HFF-Myc (cell line): Measurements from ENCODE around the gene NCK2.
"Not testable (repeated sequence)": the region's sequence is repeated elsewhere in the genome, so short reads cannot be mapped to it uniquely, and the experiment has no call there.

Experiments
- DNase-seq: peaks from one replicate; pipeline ENCODE4 v3.0.0-alpha.2; 2011; ENCODE audit warnings: low read depth; ENCODE audit errors: extremely low read depth
- H3K4me3 ChIP-seq: replicated peaks from 2 replicates; pipeline ENCODE4 v1.5.1; 2011; ENCODE audit warnings: low read depth, mild to moderate bottlenecking, control low read depth, low read length
- CTCF ChIP-seq: IDR thresholded peaks from 2 replicates; pipeline ENCODE4 v1.5.1; 2012; ENCODE audit warnings: mild to moderate bottlenecking, low read depth, low read length, control low read depth; ENCODE audit errors: missing control alignments

The NCK2 gene

GRCh38 chr2:105754011-105754410 lies 9.3 kb downstream of the NCK2 start:
- no peak for TF ChIP-seq CTCF
- no peak for DNase-seq

GRCh38 chr2:105754994-105755393 lies 10.3 kb downstream of the NCK2 start:
- H3K4me3 ChIP-seq = no peak overlapping the region
- TF ChIP-seq CTCF = no peak

More at GRCh38 chr2:105754011-105754410, 9.3 kb downstream of the NCK2 start:
- H3K4me3 ChIP-seq = no peak overlapping the region

DNA sequence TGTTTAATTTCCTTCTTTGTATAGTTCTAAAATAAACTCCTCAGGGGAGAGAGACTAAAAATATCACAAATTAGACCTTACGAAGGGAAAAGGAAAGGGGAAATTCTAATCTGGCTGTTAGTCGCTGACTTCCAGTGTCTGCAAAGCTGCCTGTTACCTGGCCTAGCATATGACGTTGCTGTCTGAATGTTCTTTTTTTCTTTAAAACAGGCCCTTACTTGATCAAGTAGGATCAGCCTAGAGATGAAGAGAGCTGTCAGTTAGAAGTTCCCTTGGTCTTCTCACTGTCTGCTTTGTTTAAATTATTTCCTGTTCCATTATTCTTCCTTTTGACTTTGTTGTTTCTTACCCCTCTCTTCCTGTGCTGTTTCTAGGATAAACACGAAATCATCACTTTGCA lies 11.2 kb downstream of the NCK2 start:
- H3K4me3 ChIP-seq = no peak overlapping the region
- no peak for TF ChIP-seq CTCF
- DNase-seq = no peak

More at GRCh38 chr2:105754994-105755393, 10.3 kb downstream of the NCK2 start:
- DNase-seq = no peak

DNA sequence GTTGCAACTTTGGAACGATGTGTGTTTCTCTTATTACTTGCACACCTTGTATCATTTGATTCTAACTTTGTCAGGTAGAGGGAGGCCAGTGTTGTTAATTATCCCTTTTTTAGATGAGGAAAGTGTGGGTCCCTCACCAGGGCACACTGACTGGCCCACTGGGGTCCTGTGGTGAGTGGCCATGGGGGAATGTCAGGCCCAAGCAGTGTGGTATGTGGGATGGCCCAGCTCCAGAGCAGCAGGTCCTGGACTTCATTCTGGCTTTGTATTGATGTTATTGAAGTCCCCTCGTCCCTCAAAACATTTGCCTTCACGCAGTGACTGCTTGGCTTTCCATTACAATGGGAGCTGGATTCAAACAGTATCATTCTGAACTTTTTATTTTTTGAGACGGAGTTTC lies 11.7 kb downstream of the NCK2 start:
- no peak overlapping the region for H3K4me3 ChIP-seq
- no peak for TF ChIP-seq CTCF
- DNase-seq = no peak

GRCh38 chr2:105756865-105757264 lies 12.2 kb downstream of the NCK2 start:
- not testable (repeated sequence) for H3K4me3 ChIP-seq, DNase-seq

- TF ChIP-seq CTCF = no peak
- DNase-seq = no peak
- no peak overlapping the region for H3K4me3 ChIP-seq
Measured at GRCh38 chr2:105757433-105757832, 12.7 kb downstream of the NCK2 start.

GRCh38 chr2:105760191-105760590 lies 15.5 kb downstream of the NCK2 start:
- DNase-seq = no peak
- no peak overlapping the region for H3K4me3 ChIP-seq
- no peak for TF ChIP-seq CTCF
